Epithelial cell of proximal tubule (primary cell): ENCODE measurements around the gene C14orf93. TPM values are rescaled to one million over a fixed set of nuclear protein-coding genes. Genes with fewer than 3 reads are reported as not detected.

Experiments used
- DNase-seq: peaks from one replicate; pipeline ENCODE4 v3.0.0-alpha.2; 2011; ENCODE audit warnings: low read depth
- H3K4me3 ChIP-seq: 2 replicates; pipeline ENCODE4 v1.5.1; 2011; ENCODE audit warnings: low read depth, mild to moderate bottlenecking, low read length
- total RNA-seq: library from RNA; depleted of rRNA; stranded (reverse); fragments of >200 nt; gene quantifications from 2 replicates; pipeline ENCODE4 v1.2.3, GENCODE V29; 2015
- TF ChIP-seq, protein P1 (sequence below): conservative IDR thresholded peaks from 2 replicates; pipeline ENCODE4 v1.5.1; 2012; ENCODE audit warnings: low read depth, mild to moderate bottlenecking, low read length

The C14orf93 gene
- total RNA-seq, 1 donor from 2014 or later = 9.4 TPM

DNA sequence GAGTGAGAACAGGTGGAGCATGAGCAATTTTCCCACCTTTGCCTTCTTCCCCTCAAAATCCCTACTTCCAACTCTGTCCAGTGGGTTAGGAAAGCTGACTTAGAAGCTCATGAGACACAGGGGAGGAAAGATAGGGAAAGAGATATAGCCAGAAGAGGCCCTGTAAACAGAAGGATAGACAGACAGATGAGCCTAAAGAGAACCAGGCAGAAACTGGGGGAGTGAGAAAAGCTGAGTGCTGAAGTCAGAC is 32.6 kb downstream of the C14orf93 start:
- no peak overlapping the region for H3K4me3 ChIP-seq
- DNase-seq = no peak
- TF ChIP-seq, protein P1, sequence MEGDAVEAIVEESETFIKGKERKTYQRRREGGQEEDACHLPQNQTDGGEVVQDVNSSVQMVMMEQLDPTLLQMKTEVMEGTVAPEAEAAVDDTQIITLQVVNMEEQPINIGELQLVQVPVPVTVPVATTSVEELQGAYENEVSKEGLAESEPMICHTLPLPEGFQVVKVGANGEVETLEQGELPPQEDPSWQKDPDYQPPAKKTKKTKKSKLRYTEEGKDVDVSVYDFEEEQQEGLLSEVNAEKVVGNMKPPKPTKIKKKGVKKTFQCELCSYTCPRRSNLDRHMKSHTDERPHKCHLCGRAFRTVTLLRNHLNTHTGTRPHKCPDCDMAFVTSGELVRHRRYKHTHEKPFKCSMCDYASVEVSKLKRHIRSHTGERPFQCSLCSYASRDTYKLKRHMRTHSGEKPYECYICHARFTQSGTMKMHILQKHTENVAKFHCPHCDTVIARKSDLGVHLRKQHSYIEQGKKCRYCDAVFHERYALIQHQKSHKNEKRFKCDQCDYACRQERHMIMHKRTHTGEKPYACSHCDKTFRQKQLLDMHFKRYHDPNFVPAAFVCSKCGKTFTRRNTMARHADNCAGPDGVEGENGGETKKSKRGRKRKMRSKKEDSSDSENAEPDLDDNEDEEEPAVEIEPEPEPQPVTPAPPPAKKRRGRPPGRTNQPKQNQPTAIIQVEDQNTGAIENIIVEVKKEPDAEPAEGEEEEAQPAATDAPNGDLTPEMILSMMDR = no peak

DNA sequence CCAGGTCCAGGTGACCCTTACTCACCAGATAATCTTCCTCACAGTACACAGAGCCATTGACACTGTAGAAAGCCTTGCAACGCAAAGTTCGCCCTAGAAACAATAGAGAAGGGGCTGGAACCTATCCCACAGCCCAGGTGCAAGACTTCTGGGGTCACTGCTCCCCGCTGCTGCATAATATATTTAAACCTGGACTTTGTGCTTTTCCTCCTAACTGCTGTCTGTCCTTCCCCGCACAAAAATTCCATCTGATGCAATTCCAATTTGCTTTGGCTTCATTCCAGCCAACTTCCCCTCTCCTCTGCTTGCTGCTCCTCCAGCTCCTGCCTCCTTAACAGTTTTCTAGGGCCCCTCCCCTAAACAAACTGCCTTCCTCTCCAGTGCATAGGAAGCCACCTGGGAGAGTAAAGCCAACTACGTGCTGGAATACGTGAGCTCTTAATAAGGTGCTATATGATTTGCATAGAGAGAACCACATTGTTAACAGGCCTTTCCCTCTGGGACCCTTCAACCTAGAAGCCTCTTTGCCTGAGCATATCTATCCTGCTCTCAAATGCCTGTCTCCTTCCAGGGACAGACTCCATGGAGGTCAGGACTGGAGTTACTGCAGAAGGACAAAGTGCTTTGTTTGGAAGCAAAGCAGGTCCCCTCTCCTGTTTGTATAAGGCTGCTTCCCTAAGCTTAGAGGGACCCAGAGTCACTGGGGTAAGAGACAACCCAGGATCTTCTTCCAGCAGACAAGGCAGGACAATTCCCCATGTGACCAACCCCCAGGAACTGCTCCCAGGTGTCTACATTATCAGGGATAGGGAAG is 33.1 kb downstream of the C14orf93 start:
- TF ChIP-seq, protein P1 = no peak
- peak overlapping the region; percentile 0 for H3K4me3 ChIP-seq
- no peak for DNase-seq

DNA sequence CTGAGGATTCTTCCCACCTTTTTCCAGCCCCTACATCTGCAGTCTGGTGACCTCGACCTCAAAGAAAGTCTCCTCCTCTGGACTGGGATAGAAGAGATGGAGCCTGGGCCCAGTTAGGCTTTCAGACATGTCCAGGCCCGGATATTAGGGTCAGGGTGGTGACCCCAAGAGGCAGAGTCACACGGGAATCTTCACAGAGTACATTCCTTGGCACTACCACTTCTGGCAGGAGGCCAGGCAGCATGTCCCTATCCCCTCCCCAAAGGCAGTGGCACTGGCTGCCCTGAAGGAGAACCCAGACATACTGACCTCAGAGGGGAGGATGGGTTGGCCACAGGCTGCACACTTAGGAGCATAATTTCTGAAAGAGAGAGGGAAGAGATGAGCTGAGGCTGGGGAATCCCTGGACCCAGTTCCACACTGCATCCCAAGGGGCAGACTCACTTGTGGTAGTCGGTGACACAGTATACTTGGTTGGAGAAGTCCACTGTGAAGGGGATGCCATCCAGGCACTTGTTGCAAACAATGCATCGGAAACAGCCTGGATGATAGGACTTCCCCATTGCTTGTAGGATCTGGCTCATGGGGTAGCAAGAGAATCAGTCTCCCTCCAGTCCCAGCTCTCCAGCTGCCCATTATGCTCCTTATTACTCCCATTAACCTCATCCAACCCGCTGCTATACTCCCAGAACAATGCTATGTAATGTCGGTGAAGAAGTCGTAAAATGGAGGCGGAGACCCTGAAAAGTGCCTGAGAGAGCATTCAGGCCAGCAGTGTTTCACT is 35.2 kb downstream of the C14orf93 start:
- TF ChIP-seq, protein P1 = no peak
- no peak for DNase-seq
- no peak overlapping the region for H3K4me3 ChIP-seq

DNA sequence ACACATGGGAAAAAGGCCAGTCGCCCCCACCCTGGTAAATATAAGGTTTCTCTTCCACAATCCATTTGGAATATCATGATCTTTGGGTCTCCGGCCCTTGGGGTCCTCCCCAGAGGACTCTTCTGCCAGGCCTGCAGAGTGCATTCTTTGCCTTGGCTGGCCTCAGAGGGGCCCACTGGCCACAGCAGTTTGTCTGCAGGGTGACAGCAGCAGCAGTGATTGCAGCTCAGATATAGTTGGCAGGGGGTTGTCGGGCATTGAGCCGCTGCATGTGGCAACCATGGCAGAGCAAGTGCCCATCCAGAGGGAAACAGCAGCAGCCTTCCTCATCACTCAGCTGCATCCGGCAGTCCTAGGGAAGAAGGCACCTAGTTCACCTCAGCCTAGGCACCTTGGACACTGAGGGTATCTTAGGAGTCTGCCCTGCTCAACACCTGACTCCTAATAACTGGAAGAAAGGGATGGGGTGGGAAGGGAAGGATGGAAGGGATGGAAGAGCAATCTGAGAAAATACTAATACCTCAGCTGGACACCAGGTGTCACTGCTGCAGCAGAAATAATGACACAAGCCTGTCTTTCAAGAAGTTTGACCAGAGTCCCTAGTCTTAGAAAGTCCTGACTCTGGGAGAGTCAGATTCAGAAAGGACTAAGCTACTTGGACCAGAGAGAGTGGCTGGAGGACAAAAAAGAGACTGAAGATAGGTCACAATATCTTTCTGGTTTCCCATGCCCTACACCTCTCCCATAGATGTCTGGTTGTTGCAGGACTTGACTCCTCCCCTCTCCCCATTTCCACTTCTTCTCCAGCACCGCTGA is 36.5 kb downstream of the C14orf93 start:
- H3K4me3 ChIP-seq = no peak overlapping the region
- TF ChIP-seq, protein P1 = peak; percentile 68
- no peak for DNase-seq

DNA sequence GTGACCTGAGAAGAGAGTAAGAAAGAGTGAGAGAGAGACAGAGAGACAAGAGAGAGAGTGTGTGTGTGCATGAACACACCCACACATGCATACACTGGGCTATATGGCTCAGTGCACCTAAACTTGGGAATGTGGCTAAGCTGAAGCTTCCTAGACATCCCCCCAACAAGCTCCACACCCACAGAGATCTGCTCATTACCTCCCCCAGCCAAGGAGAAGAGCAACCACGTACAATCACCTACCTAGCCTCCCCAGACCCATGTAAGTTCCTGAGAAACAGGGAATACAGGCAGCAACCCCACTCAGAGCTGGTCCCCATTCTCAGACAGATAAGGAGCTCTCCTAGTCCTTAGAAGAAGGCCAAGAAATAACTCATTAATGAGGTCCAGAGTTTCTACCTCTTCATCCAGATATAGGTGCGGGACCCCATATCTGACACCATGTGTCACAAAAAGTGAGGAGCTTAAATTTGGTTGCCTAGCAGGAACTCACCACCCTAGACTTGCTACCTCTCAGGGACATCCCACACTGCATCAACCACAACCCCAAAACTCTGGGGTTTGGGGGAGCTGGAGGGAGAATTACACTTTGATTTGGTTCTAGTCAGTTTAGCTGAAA is 37.5 kb downstream of the C14orf93 start:
- TF ChIP-seq, protein P1 = no peak
- H3K4me3 ChIP-seq = no peak overlapping the region
- DNase-seq = no peak

DNA sequence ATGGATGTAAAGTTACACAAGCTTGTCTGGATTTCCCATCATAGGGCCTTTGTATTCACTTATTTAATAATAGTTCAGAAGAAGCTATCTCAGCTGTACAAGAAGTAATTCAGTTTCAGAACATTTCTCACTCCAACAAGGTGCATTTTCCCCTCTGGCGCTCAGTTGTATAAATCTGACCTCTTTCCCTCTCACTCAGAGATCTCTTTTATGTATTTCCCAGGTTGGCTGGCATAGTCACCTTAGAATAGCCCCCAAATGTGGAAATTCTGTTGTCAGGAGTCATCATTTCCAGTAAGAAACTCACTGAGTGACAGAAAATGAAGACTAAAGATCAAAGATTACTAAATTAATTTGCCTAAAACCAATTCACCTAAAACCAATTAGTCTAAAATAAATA is 38.8 kb downstream of the C14orf93 start:
- TF ChIP-seq, protein P1 = no peak
- H3K4me3 ChIP-seq = no peak overlapping the region
- DNase-seq = no peak
